ENCODE data around the gene UNG.

GRCh38 chr12:109082751-109083150, 14.6 kb upstream of the UNG start:
- TF ChIP-seq, protein P1, sequence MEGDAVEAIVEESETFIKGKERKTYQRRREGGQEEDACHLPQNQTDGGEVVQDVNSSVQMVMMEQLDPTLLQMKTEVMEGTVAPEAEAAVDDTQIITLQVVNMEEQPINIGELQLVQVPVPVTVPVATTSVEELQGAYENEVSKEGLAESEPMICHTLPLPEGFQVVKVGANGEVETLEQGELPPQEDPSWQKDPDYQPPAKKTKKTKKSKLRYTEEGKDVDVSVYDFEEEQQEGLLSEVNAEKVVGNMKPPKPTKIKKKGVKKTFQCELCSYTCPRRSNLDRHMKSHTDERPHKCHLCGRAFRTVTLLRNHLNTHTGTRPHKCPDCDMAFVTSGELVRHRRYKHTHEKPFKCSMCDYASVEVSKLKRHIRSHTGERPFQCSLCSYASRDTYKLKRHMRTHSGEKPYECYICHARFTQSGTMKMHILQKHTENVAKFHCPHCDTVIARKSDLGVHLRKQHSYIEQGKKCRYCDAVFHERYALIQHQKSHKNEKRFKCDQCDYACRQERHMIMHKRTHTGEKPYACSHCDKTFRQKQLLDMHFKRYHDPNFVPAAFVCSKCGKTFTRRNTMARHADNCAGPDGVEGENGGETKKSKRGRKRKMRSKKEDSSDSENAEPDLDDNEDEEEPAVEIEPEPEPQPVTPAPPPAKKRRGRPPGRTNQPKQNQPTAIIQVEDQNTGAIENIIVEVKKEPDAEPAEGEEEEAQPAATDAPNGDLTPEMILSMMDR (IDR thresholded peaks at IDR 0.05) = no peak
- no peak for TF ChIP-seq EZH2 (IDR thresholded peaks at IDR 0.05; ENCODE audit: borderline replicate concordance, insufficient read depth, low read depth, low read length, poor library complexity, severe bottlenecking)
